IMR-90 (cell line): ENCODE data around the gene ZNF785. TPM values are rescaled to one million over a fixed set of nuclear protein-coding genes. Genes with fewer than 3 reads are reported as not detected.

Experiments
- ATAC-seq: fragments of 200-7000 bp; cut with Tn5 transposase; 2 replicates; pipeline ENCODE4 v1.9.1; 2020; ENCODE audit warnings: low read depth, mild to moderate bottlenecking, moderate library complexity
- BruUV-seq: library from RNA; stranded (reverse); fragments of 400-500 nt; replicated peaks from 2 replicates; lab custom pipeline; 2021; lab: Mats Ljungman, UMichigan
- CTCF ChIA-PET: fragments of 300-600 bp; formaldehyde crosslinking; extraction: SDS; loops from one replicate; lab custom pipeline; 2021; ENCODE audit warnings: antibody characterized with exemption; lab: Yijun Ruan, JAX
- POLR2A ChIA-PET: fragments of 300-600 bp; sonication (Branson Sonifier 250); formaldehyde crosslinking; loops from one replicate; lab custom pipeline; 2022; ENCODE audit warnings: antibody characterized with exemption; ENCODE audit not compliant: unreplicated experiment; lab: Charles Lee
- DNase-seq: peaks from one replicate; pipeline ENCODE4 v3.0.0; 2013
- H2AFZ ChIP-seq: replicated peaks from 2 replicates; pipeline ENCODE3; 2013; ENCODE audit warnings: low read length, mild to moderate bottlenecking; ENCODE audit not compliant: poor library complexity
- H2AK5ac ChIP-seq: 2 replicates; pipeline ENCODE4 v1.6.1; 2013; ENCODE audit warnings: low read depth, low read length, inconsistent platforms
- H2AK9ac ChIP-seq: replicated peaks from 2 replicates; pipeline ENCODE3; 2013; ENCODE audit warnings: mild to moderate bottlenecking, low read depth, low read length, moderate library complexity; ENCODE audit not compliant: poor library complexity
- H2BK120ac ChIP-seq: 2 replicates; pipeline ENCODE4 v1.6.1; 2013; ENCODE audit warnings: low read depth, low read length, inconsistent platforms
- H2BK15ac ChIP-seq: 3 replicates; pipeline ENCODE4 v1.6.1; 2013; ENCODE audit warnings: low read depth, low read length, inconsistent platforms
- H2BK20ac ChIP-seq: 2 replicates; pipeline ENCODE4 v1.6.1; 2013; ENCODE audit warnings: low read depth, mild to moderate bottlenecking, inconsistent platforms, low read length, moderate library complexity
- H2BK5ac ChIP-seq: 2 replicates; pipeline ENCODE4 v1.6.1; 2013; ENCODE audit warnings: mild to moderate bottlenecking, low read depth, low read length, inconsistent platforms; ENCODE audit not compliant: poor library complexity, severe bottlenecking
- H3K14ac ChIP-seq: replicated peaks from 2 replicates; pipeline ENCODE4 v1.6.1; 2013; ENCODE audit warnings: low read depth, low read length, inconsistent platforms
- H3K18ac ChIP-seq: 2 replicates; pipeline ENCODE4 v1.6.1; 2013; ENCODE audit warnings: low read depth, low read length, control low read depth
- H3K23ac ChIP-seq: 2 replicates; pipeline ENCODE4 v1.6.1; 2013; ENCODE audit warnings: low read depth, low read length, inconsistent platforms
- H3K27ac ChIP-seq: 2 replicates; pipeline ENCODE4 v1.5.1; 2013; ENCODE audit warnings: mild to moderate bottlenecking, control low read depth, low read length; ENCODE audit not compliant: insufficient read depth
- H3K27me3 ChIP-seq: 2 replicates; pipeline ENCODE4 v1.6.1; 2013; ENCODE audit warnings: low read length; ENCODE audit not compliant: control insufficient read depth, insufficient read depth
- H3K36me3 ChIP-seq: 2 replicates; pipeline ENCODE4 v1.6.1; 2013; ENCODE audit warnings: low read length, mixed read lengths; ENCODE audit not compliant: control insufficient read depth, insufficient read depth
- H3K4ac ChIP-seq: 2 replicates; pipeline ENCODE4 v1.6.1; 2013; ENCODE audit warnings: low read depth, low read length, inconsistent platforms
- H3K4me1 ChIP-seq: 2 replicates; pipeline ENCODE4 v1.6.1; 2013; ENCODE audit warnings: low read length, mixed read lengths; ENCODE audit not compliant: control insufficient read depth, insufficient read depth
- H3K4me2 ChIP-seq: 2 replicates; pipeline ENCODE4 v1.6.1; 2013; ENCODE audit warnings: low read depth, mild to moderate bottlenecking, control low read depth, low read length, moderate library complexity
- H3K4me3 ChIP-seq: 2 replicates; pipeline ENCODE4 v1.5.1; 2013; ENCODE audit warnings: low read depth, mild to moderate bottlenecking, control low read depth, low read length, moderate library complexity; ENCODE audit not compliant: insufficient read depth
- H3K56ac ChIP-seq: 2 replicates; pipeline ENCODE4 v1.6.1; 2013; ENCODE audit warnings: low read length, inconsistent platforms; ENCODE audit not compliant: insufficient read depth; ENCODE audit errors: extremely low read depth
- H3K79me1 ChIP-seq, 2 experiments: 2 replicates each; pipeline ENCODE4 v1.6.1; 2013; ENCODE audit warnings: low read length in 2 of 2, inconsistent platforms in 1 of 2, low read depth in 1 of 2
- H3K9ac ChIP-seq: 2 replicates; pipeline ENCODE4 v1.6.1; 2013; ENCODE audit warnings: low read depth, low read length, control low read depth
- H3K9me1 ChIP-seq: 2 replicates; pipeline ENCODE4 v1.6.1; 2013; ENCODE audit warnings: low read length, inconsistent platforms; ENCODE audit not compliant: insufficient read depth
- H3K9me3 ChIP-seq: 2 replicates; pipeline ENCODE4 v1.6.1; 2013; ENCODE audit warnings: low read length; ENCODE audit not compliant: control insufficient read depth, insufficient read depth
- H4K20me1 ChIP-seq: 2 replicates; pipeline ENCODE4 v1.6.1; 2013; ENCODE audit warnings: low read length, inconsistent platforms; ENCODE audit not compliant: insufficient read depth
- H4K5ac ChIP-seq: 2 replicates; pipeline ENCODE4 v1.6.1; 2013; ENCODE audit warnings: mild to moderate bottlenecking, low read depth, low read length, control low read depth
- H4K8ac ChIP-seq, 2 experiments: 2 replicates each; pipeline ENCODE4 v1.6.1; 2013; ENCODE audit warnings: low read depth in 2 of 2, low read length in 2 of 2, control low read depth in 1 of 2, inconsistent platforms in 1 of 2
- H4K91ac ChIP-seq: 2 replicates; pipeline ENCODE4 v1.6.1; 2013; ENCODE audit warnings: low read depth, low read length, inconsistent platforms; ENCODE audit not compliant: insufficient read depth
- BHLHE40 ChIP-seq: fragments of 150-350 bp; IDR thresholded peaks from 2 replicates; pipeline ENCODE4 v1.6.1; 2016; ENCODE audit warnings: mild to moderate bottlenecking, low read depth, low read length
- CEBPB ChIP-seq: IDR thresholded peaks from 2 replicates; pipeline ENCODE4 v1.6.1; 2012; ENCODE audit warnings: low read depth, low read length, improper control_type of control experiment
- CHD1 ChIP-seq: IDR thresholded peaks from 2 replicates; pipeline ENCODE4 v1.6.1; 2012; ENCODE audit warnings: low read depth, low read length, improper control_type of control experiment
- FOS ChIP-seq: fragments of 150-350 bp; IDR thresholded peaks from 2 replicates; pipeline ENCODE4 v1.6.1; 2016; ENCODE audit warnings: low read depth, low read length
- MAFK ChIP-seq: IDR thresholded peaks from 2 replicates; pipeline ENCODE4 v1.6.1; 2012; ENCODE audit warnings: low read depth, low read length, improper control_type of control experiment
- MAZ ChIP-seq: IDR thresholded peaks from 2 replicates; pipeline ENCODE4 v1.6.1; 2012; ENCODE audit warnings: low read depth, mild to moderate bottlenecking, low read length, improper control_type of control experiment, moderate library complexity, borderline replicate concordance
- MXI1 ChIP-seq: IDR thresholded peaks from 2 replicates; pipeline ENCODE4 v1.6.1; 2012; ENCODE audit warnings: low read depth, mild to moderate bottlenecking, low read length, moderate library complexity, borderline replicate concordance
- NFE2L2 ChIP-seq: fragments of 150-350 bp; IDR thresholded peaks from 2 replicates; pipeline ENCODE4 v1.6.1; 2016; ENCODE audit warnings: low read depth, mild to moderate bottlenecking, low read length
- POLR2A ChIP-seq: IDR thresholded peaks from 2 replicates; pipeline ENCODE4 v1.6.1; 2012; ENCODE audit warnings: mild to moderate bottlenecking, low read depth, low read length
- RAD21 ChIP-seq: IDR thresholded peaks from 2 replicates; pipeline ENCODE4 v1.6.1; 2012; ENCODE audit warnings: low read length, improper control_type of control experiment
- RCOR1 ChIP-seq: IDR thresholded peaks from 2 replicates; pipeline ENCODE4 v1.6.1; 2012; ENCODE audit warnings: mild to moderate bottlenecking, low read length, improper control_type of control experiment; ENCODE audit not compliant: insufficient replicate concordance
- RFX5 ChIP-seq: IDR thresholded peaks from 2 replicates; pipeline ENCODE4 v1.8.0; 2012; ENCODE audit warnings: low read depth, mild to moderate bottlenecking, low read length, moderate library complexity
- SMC3 ChIP-seq: fragments of 150-350 bp; IDR thresholded peaks from 2 replicates; pipeline ENCODE4 v1.6.1; 2016; ENCODE audit warnings: low read depth, mild to moderate bottlenecking, antibody characterized with exemption, low read length, moderate library complexity
- WGBS, 2 experiments: methylation state at CpG; one replicate each; pipeline versions ENCODE4 v1.1.5 to v1.1.7; 2013; ENCODE audit warnings: missing lambda C conversion rate in 2 of 2; ENCODE audit not compliant: insufficient read length in 1 of 2; ENCODE audit errors: extremely low coverage in 2 of 2; 5-methylcytosine and 5-hydroxymethylcytosine counted together
- dilution Hi-C: fragments of 300-500 bp; cut with HindIII; formaldehyde crosslinking; loops from one replicate; pipeline ENCODE4 v1.14.3; 2018; ENCODE audit warnings: low sequenced_read_pairs; ENCODE audit not compliant: unreplicated experiment
- in situ Hi-C: fragments of 300-500 bp; cut with MboI; formaldehyde crosslinking; loops from 3 replicates; pipeline ENCODE4 v1.14.3; 2019; ENCODE audit warnings: low sequenced_read_pairs, inconsistent platforms, mixed read lengths
- intact Hi-C: fragments of 100-400 bp; cut with micrococcal nuclease; formaldehyde crosslinking; loops from 2 replicates; pipeline ENCODE4 v1.10.0; 2022
- polyA plus RNA-seq, 3 experiments: library from polyadenylated mRNA; depleted of rRNA; stranded (reverse); fragments of >200 nt; gene quantifications; 2 replicates each; pipeline ENCODE4 v1.2.3, GENCODE V29; 2012; ENCODE audit warnings: low replicate concordance in 1 of 3
- total RNA-seq: library from RNA; depleted of rRNA; stranded (reverse); fragments of >200 nt; gene quantifications from 2 replicates; pipeline ENCODE4 v1.2.3, GENCODE V29; 2012
- TF ChIP-seq, protein P1 (sequence below): fragments of 150-350 bp; IDR thresholded peaks from 2 replicates; pipeline ENCODE4 v1.6.1; 2016; ENCODE audit warnings: low read depth, mild to moderate bottlenecking, low read length, moderate library complexity, borderline replicate concordance
- TF ChIP-seq, protein P2 (sequence below): fragments of 150-350 bp; IDR thresholded peaks from 2 replicates; pipeline ENCODE4 v1.6.1; 2017; ENCODE audit warnings: mild to moderate bottlenecking, antibody characterized with exemption, low read length, low read depth
- TF ChIP-seq, protein P3 (sequence below): conservative IDR thresholded peaks from 2 replicates; pipeline ENCODE4 v1.5.1; 2012; ENCODE audit warnings: mild to moderate bottlenecking, low read depth, low read length, improper control_type of control experiment

Gene ZNF785
- total and polyA plus RNA-seq, 2 of the 4 experiments (the other 2 are of a cell fraction) = 2.9 to 4.0 TPM

DNA sequence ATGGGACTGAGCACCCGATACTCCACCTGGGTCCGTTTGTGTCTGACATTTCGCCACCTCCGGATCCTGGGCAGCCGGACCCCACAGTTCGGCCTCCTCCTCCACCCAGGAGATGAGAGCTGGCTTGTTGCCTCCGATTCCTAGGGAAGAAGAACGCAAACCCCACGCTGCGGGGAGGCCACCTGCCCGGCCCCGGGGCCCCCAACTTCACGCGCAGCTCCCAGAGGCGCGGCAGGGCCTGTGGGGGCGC lies 27.9 kb downstream of the ZNF785 start:
- Histone ChIP-seq H4K91ac (peak overlapping the region; percentile 20; the same call in 1 of the 2 replicates), H4K8ac (peak overlapping the region; percentile 17 to 74), H2AFZ (peak overlapping the region; percentile 91), H3K4me3 (peak overlapping the region; percentile 73), H3K56ac (no peak overlapping the region), H3K79me1 (peaks cover 16 to 40% of the 10 kb centered on the region in 2 experiments; a peak in 2 of 4 replicates), H3K36me3 (peaks cover 23% of the 10 kb centered on the region), H4K5ac (peak overlapping the region; percentile 3; the same call in 1 of the 2 replicates), H3K23ac (peak overlapping the region; percentile 69), H2BK120ac (no peak overlapping the region), H2AK9ac (peak overlapping the region; percentile 90), H3K18ac (no peak overlapping the region), H3K4ac (peak overlapping the region; percentile 66), H3K27me3 (no peaks in the 10 kb centered on the region), H3K4me1 (no peaks in the 10 kb centered on the region), H3K9me1 (peaks cover 4% of the 10 kb centered on the region; the same call in 1 of the 2 replicates), H2BK20ac (no peak overlapping the region), H3K27ac (peak overlapping the region; percentile 82), H4K20me1 (no peaks in the 10 kb centered on the region; the same call in 1 of the 2 replicates), H2BK15ac (no peak overlapping the region), H3K4me2 (peak overlapping the region; percentile 81), H3K9me3 (no peaks in the 10 kb centered on the region), H2BK5ac (peak overlapping the region; percentile 80), H2AK5ac (peak overlapping the region; percentile 50), H3K9ac (peak overlapping the region; percentile 67), H3K14ac (peak overlapping the region; percentile 73)
- dilution Hi-C loops = no loop called here
- intact Hi-C loops = no loop called here
- TF ChIP-seq SMC3 (no peak), MXI1 (no peak), POLR2A (no peak), RAD21 (no peak), MAZ (no peak), RFX5 (no peak), CHD1 (no peak), NFE2L2 (no peak), FOS (no peak), BHLHE40 (no peak), MAFK (no peak), CEBPB (no peak), RCOR1 (no peak)
- TF ChIP-seq, protein P1, sequence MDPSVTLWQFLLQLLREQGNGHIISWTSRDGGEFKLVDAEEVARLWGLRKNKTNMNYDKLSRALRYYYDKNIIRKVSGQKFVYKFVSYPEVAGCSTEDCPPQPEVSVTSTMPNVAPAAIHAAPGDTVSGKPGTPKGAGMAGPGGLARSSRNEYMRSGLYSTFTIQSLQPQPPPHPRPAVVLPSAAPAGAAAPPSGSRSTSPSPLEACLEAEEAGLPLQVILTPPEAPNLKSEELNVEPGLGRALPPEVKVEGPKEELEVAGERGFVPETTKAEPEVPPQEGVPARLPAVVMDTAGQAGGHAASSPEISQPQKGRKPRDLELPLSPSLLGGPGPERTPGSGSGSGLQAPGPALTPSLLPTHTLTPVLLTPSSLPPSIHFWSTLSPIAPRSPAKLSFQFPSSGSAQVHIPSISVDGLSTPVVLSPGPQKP = no peak
- TF ChIP-seq, protein P2, sequence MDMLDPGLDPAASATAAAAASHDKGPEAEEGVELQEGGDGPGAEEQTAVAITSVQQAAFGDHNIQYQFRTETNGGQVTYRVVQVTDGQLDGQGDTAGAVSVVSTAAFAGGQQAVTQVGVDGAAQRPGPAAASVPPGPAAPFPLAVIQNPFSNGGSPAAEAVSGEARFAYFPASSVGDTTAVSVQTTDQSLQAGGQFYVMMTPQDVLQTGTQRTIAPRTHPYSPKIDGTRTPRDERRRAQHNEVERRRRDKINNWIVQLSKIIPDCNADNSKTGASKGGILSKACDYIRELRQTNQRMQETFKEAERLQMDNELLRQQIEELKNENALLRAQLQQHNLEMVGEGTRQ = no peak
- TF ChIP-seq, protein P3, sequence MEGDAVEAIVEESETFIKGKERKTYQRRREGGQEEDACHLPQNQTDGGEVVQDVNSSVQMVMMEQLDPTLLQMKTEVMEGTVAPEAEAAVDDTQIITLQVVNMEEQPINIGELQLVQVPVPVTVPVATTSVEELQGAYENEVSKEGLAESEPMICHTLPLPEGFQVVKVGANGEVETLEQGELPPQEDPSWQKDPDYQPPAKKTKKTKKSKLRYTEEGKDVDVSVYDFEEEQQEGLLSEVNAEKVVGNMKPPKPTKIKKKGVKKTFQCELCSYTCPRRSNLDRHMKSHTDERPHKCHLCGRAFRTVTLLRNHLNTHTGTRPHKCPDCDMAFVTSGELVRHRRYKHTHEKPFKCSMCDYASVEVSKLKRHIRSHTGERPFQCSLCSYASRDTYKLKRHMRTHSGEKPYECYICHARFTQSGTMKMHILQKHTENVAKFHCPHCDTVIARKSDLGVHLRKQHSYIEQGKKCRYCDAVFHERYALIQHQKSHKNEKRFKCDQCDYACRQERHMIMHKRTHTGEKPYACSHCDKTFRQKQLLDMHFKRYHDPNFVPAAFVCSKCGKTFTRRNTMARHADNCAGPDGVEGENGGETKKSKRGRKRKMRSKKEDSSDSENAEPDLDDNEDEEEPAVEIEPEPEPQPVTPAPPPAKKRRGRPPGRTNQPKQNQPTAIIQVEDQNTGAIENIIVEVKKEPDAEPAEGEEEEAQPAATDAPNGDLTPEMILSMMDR = no peak
- no peak for ATAC-seq
- BruUV-seq = no TSS peak
- POLR2A ChIA-PET = no interaction called here
- WGBS, 2 experiments = 0% methylated on average over 6 of the region's 17 CpGs; no CpG with 5 or more reads in 1 of the 2 experiments
- no peak for DNase-seq
- CTCF ChIA-PET = interaction anchor here (1.6 kb wide), 1 partner anchor 22 kb away, joined by 5 read pairs; no protein-coding TSS in a partner anchor
- in situ Hi-C loops = no loop called here
